HAP-1 (cell line): ENCODE results near the gene ZBTB17.
"Not testable (repeated sequence)": the region's sequence is repeated elsewhere in the genome, so short reads cannot be mapped to it uniquely, and the experiment has no call there.

Experiments used
- DNase-seq, 2 experiments: peaks; one replicate each; pipeline ENCODE4 v3.0.0-alpha.2; 2016 to 2020; ENCODE audit warnings: low spot score in 2 of 2
- H3K27me3 ChIP-seq: fragments of 250-450 bp; sonication (Bioruptor Pico); 2 replicates; pipeline ENCODE4 v1.5.1; 2020; ENCODE audit warnings: low read depth, mild to moderate bottlenecking, moderate library complexity
- H3K36me3 ChIP-seq: fragments of 250-450 bp; sonication (Bioruptor Pico); replicated peaks from 2 replicates; pipeline ENCODE4 v1.5.1; 2020; ENCODE audit warnings: mild to moderate bottlenecking
- H3K4me1 ChIP-seq: fragments of 250-450 bp; sonication (Bioruptor Pico); 2 replicates; pipeline ENCODE4 v1.5.1; 2020; ENCODE audit warnings: mild to moderate bottlenecking
- H3K4me3 ChIP-seq: fragments of 250-450 bp; sonication (Bioruptor Pico); 2 replicates; pipeline ENCODE4 v1.5.1; 2020; ENCODE audit warnings: mild to moderate bottlenecking, moderate library complexity
- H3K9me3 ChIP-seq: fragments of 250-450 bp; sonication (Bioruptor Pico); 2 replicates; pipeline ENCODE4 v1.5.1; 2020; ENCODE audit warnings: mild to moderate bottlenecking, moderate library complexity
- in situ Hi-C: fragments of 300-500 bp; cut with MboI; formaldehyde crosslinking; loops from 3 replicates; pipeline ENCODE4 v1.14.3; 2020; ENCODE audit warnings: low sequenced_read_pairs, inconsistent platforms, mixed read lengths

Gene ZBTB17

GRCh38 chr1:15975805-15976680, at the start of gene ZBTB17:
TSS of gene ZBTB17 (minus strand) at chr1:15976101. CDS start at chr1:15948495, 27,606 bp downstream.
- Histone ChIP-seq H3K4me1 (peaks cover 12% of the 10 kb centered on the region), H3K4me3 (peak within 1 kb of the TSS; percentile 97), H3K27me3 (no peaks in the 10 kb centered on the region), H3K36me3 (peaks cover 12% of the 10 kb centered on the region), H3K9me3 (peaks cover 4% of the 10 kb centered on the region; the same call in 1 of the 2 replicates)
- peak; percentile 92 to 95 for DNase-seq
- in situ Hi-C loops, result no loop called here

- no peak for DNase-seq
- Histone ChIP-seq H3K36me3 (no peaks in the 10 kb centered on the region), H3K4me1 (peaks cover 2% of the 10 kb centered on the region; the same call in 1 of the 2 replicates), H3K27me3 (peaks cover 10% of the 10 kb centered on the region), H3K4me3 (no peak overlapping the region), H3K9me3 (no peaks in the 10 kb centered on the region)
- in situ Hi-C loops, result no loop called here
Measured at GRCh38 chr1:16023050-16023653, 47.3 kb upstream of the ZBTB17 start.

- Histone ChIP-seq H3K4me3 (no peak overlapping the region), H3K4me1 (peaks cover 2% of the 10 kb centered on the region; the same call in 1 of the 2 replicates), H3K36me3 (no peaks in the 10 kb centered on the region), H3K27me3 (peaks cover 10% of the 10 kb centered on the region), H3K9me3 (no peaks in the 10 kb centered on the region)
- in situ Hi-C loops, result no loop called here
- no peak for DNase-seq
Measured at GRCh38 chr1:16022393-16022792, 46.5 kb upstream of the ZBTB17 start.

GRCh38 chr1:16021681-16022080, 45.8 kb upstream of the ZBTB17 start, which contains the start of gene CLCNKA:
TSS of gene CLCNKA (plus strand) at chr1:16022036. CDS start at chr1:16022620, 584 bp downstream.
- in situ Hi-C loops, result no loop called here
- no peaks in the 10 kb centered on the region for H3K9me3 ChIP-seq
- H3K27me3 ChIP-seq, result peaks cover 10% of the 10 kb centered on the region
- no peaks in the 10 kb centered on the region for H3K36me3 ChIP-seq
- no peaks in the 10 kb centered on the region for H3K4me1 ChIP-seq
- H3K4me3 ChIP-seq, result no peak within 1 kb of the TSS
- DNase-seq, result no peak

- H3K27me3 ChIP-seq, H3K4me3 ChIP-seq, in situ Hi-C loops: not testable (repeated sequence)
Measured at GRCh38 chr1:16020878-16021277, 45.0 kb upstream of the ZBTB17 start.

GRCh38 chr1:16020325-16020724, 44.4 kb upstream of the ZBTB17 start:
- in situ Hi-C loops, result no loop called here
- Histone ChIP-seq H3K4me1 (no peaks in the 10 kb centered on the region), H3K27me3 (peaks cover 10% of the 10 kb centered on the region), H3K4me3 (no peak overlapping the region), H3K36me3 (no peaks in the 10 kb centered on the region), H3K9me3 (no peaks in the 10 kb centered on the region)
- no peak for DNase-seq

More at GRCh38 chr1:16020878-16021277, 45.0 kb upstream of the ZBTB17 start:
- not testable (repeated sequence) for DNase-seq, H3K9me3 ChIP-seq, H3K36me3 ChIP-seq, H3K4me1 ChIP-seq

GRCh38 chr1:16019644-16020277, 43.9 kb upstream of the ZBTB17 start:
- Histone ChIP-seq H3K4me3 (no peak overlapping the region), H3K4me1 (no peaks in the 10 kb centered on the region; the same call in 1 of the 2 replicates), H3K9me3 (no peaks in the 10 kb centered on the region), H3K27me3 (peaks cover 10% of the 10 kb centered on the region), H3K36me3 (no peaks in the 10 kb centered on the region)
- in situ Hi-C loops, result no loop called here
- DNase-seq, result no peak

GRCh38 chr1:16018749-16019643, 43.1 kb upstream of the ZBTB17 start:
- Histone ChIP-seq H3K4me1 (peaks cover 3% of the 10 kb centered on the region), H3K27me3 (peaks cover 10% of the 10 kb centered on the region), H3K9me3 (no peaks in the 10 kb centered on the region), H3K36me3 (no peaks in the 10 kb centered on the region), H3K4me3 (no peak overlapping the region)
- in situ Hi-C loops, result no loop called here
- no peak for DNase-seq

- Histone ChIP-seq H3K4me3 (no peak overlapping the region), H3K9me3 (no peaks in the 10 kb centered on the region), H3K27me3 (peaks cover 6% of the 10 kb centered on the region), H3K36me3 (no peaks in the 10 kb centered on the region), H3K4me1 (peaks cover 4% of the 10 kb centered on the region)
- in situ Hi-C loops, result no loop called here
- no peak for DNase-seq
Measured at GRCh38 chr1:16018308-16018707, 42.4 kb upstream of the ZBTB17 start.

- H3K4me1 ChIP-seq, result peaks cover 5% of the 10 kb centered on the region
- no peaks in the 10 kb centered on the region for H3K9me3 ChIP-seq
- no peak within 1 kb of the TSS for H3K4me3 ChIP-seq
- no peaks in the 10 kb centered on the region for H3K36me3 ChIP-seq
- H3K27me3 ChIP-seq, result peaks cover 6% of the 10 kb centered on the region
- peak in 1 of 2 experiments; percentile 55 for DNase-seq
- in situ Hi-C loops, result no loop called here
Measured at GRCh38 chr1:16017461-16018303, 41.8 kb upstream of the ZBTB17 start, which contains the start of gene HSPB7. TSS of gene HSPB7 (minus strand) at chr1:16018043. CDS start at chr1:16017963, 80 bp downstream.

- H3K27me3 ChIP-seq, result peaks cover 4% of the 10 kb centered on the region
- H3K9me3 ChIP-seq, result no peaks in the 10 kb centered on the region
- H3K36me3 ChIP-seq, result no peaks in the 10 kb centered on the region
- DNase-seq, result no peak
- in situ Hi-C loops, result no loop called here
- H3K4me1 ChIP-seq, result peaks cover 9% of the 10 kb centered on the region
- no peak overlapping the region for H3K4me3 ChIP-seq
Measured at GRCh38 chr1:16017076-16017460, 41.2 kb upstream of the ZBTB17 start.
